DOHH2 (cell line): ENCODE measurements around the gene PCED1B.

Source experiments
- CTCF ChIP-seq: fragments of 200-600 bp; sonication (generic); IDR thresholded peaks from one replicate; pipeline ENCODE4 v1.5.1; 2014; ENCODE audit warnings: antibody characterized with exemption, mild to moderate bottlenecking, low read depth, low read length; ENCODE audit not compliant: poor library complexity, severe bottlenecking
- EZH2phosphoT487 ChIP-seq: fragments of 200-600 bp; sonication (generic); IDR thresholded peaks from 2 replicates; pipeline ENCODE4 v1.6.1; 2017; ENCODE audit warnings: borderline replicate concordance, mild to moderate bottlenecking, antibody characterized with exemption, low read length, moderate library complexity, mixed read lengths

GRCh38 chr12:47147739-47148138, 68.3 kb downstream of the PCED1B start:
- TF ChIP-seq CTCF (no peak), EZH2phosphoT487 (no peak)
